Activated CD4-positive, alpha-beta T cell treated with anti-CD3 and anti-CD28 coated beads, Interleukin-2, Interleukin-6, amounts not matched to agents 100 ng/mL and 50 ng/mL, durations not matched to agents 16 hours and 8 hours (primary cell): ENCODE measurements around the gene SHISAL2A.

Experiments used
- DNase-seq: peaks from one replicate; pipeline ENCODE4 v3.0.0-alpha.2; 2020

Gene SHISAL2A

DNA sequence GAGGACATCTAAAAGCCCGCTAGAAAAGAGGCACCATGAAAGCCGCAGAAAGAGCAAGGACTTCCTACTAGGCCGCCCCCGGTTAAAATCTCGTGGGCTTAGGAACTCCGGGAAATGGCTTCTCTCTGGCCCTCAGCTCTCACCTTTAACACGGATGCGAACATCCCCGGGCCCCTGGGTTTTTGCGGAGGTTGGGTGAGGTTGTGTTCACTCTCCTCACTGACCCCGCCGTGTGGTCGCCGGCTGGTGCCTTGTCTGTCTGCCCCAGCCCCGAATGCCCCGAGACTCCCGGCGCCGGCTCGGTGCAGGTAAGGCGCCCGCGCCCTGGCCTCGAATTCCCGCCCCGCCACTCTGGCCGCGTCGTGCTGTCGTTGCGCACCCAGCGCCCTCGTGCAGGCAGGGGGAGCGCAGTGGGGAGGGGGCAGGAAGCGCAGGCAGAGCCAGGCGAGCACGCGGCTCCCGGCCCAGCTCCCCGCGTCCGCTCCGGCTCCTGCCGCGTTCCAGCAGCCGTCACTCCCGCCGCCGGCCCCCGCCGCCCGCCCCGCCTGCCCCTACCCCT, at the start of gene SHISAL2A:
Gene SHISAL2A, plus strand, starts transcription at position 437 of the 559 bp plus-strand sequence. CDS start 326 bp downstream, outside the sequence.
- peak; percentile 47 for DNase-seq

DNA sequence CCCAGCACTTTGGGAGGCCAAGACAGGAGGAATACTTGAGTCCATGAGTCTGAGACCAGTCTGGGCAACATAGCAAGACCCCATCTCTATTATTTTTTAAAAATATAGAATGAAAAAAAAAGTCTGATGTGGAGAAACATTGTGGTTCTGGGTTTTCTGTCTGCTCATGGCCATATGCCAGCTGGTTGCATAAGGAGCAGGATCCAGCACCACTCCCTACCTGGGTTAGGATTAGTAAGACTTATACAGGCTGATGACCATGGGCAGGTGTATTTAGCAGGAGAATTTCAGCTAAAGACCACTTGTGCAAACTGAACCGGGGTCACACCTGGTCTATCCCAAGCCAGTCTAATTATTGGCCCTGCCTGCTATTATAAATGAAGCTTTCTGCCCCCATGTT, 47.5 kb upstream of the SHISAL2A start:
- no peak for DNase-seq

DNA sequence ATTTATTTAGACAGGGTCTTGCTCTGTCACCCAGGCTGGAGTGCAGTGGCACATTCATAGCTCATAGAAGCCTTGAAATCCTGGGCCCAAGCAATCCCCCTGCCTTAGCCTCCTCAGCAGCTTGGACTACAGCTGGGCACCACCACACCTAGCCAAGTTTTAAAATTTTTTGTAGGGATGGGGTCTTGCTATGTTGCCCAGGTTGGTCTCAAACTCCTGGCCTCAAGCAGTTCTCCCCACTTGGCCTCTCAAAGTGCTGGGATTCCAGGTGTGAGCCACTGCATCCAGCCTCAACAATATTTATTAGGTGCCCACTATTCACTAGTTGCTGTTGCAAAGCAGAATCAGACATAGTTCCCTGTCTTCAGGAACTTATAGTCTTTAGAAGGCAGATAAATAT, 44.9 kb upstream of the SHISAL2A start:
- DNase-seq, result no peak

DNA sequence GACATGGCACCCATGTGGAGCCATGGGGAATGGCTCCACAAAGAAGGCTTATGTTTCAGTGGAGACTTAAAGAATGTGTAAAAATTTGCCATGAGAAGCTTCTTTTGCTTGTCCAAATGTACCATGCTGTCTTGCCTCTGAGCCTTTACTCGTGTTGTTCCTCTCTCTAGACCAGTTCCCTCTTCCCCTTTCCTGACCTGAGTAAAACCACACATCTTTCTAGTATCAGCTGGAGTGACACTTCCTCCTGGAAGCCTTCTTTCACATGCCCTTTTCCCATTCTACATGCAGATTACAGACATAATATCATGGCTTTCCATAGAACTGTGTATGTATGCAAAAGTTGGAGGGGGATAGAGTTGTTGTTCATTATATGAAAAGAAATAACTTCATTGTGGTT, 44.4 kb upstream of the SHISAL2A start:
- no peak for DNase-seq

DNA sequence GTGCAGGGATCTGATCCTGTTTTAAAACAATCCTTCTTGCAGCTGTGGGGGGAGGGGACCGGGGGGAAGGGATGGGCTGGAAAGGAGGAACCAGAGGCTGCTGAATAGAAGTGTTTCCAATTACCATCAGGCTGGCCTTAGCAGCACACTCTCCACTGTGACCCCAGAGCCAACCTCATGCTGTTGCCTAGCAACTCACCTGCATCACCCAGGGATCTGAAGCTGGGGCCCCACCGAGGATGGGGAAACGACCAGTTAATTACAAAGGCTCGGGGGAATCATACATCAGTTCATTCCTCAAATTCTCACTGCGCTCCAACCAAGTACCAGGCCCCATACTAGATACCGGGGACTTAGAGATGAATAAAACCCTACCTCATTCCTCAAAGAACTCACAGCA, 42.7 kb upstream of the SHISAL2A start:
- DNase-seq, result no peak

DNA sequence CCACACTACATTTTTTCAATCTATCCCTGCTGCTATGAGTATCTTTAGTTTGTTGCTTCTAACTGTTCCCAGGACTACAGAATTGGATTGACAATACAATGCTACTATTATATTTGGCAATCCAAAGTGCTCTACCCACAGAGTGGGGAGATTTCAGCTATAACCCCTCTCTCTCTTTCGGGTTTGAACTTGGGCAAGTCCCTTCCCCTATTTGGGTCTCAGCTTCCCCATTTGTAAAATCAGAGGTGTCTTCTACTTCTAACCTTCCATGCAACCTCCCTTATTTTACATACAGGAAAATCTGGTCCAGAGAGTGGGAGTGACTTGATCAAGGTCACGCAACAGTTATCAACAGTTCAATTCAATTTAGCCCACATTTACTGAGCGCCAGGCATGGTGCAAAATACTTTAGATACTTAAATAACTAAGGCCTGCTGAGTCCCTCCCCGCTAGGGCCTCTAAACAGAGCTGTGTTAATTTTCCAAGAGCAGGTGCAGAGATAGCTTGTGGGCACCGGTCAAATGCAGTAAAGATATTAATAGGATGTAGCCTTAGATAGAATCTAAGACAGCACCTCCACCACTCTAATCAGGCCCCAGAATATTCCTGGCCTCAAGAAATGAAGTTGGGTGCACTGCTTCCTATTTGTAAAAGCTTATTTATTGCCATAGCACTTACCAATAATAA, 40.2 kb upstream of the SHISAL2A start:
- DNase-seq, result no peak

DNA sequence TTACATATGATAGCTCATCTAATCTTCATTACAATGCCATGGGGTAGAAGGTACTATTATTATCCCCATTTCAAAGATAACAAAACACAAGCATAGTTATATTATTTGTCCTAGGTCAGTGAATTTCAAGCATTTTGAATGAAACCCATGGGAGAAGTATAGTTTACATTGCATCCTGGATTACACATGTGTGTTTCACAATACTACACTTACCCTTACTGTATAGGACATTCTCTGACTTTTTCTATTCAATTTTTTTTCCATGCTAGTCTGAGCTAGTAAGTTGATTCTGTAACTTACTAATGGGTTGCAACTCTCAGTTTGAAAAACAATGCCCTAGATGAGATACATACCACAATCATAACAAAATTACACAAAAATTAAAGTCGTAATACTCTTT, 39.5 kb upstream of the SHISAL2A start:
- DNase-seq, result no peak

DNA sequence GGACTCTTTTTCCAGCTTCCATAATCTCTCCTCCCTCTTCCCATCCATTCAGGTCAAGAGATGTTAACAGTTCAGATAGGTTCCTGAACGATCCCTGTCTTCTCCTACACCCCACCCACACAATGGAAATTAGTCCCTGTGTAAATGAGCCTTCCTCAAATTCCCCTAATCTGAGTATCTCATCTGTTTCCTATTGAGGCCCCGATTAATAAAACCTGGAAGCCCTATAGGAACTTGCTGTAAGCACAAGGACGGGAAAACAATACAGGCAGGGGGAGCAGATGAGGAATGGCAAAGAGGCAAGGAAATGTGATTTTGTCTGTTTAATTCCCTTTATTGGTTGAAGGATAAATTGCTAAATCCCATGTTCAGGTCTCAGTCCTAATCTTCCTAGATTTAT, 37.9 kb upstream of the SHISAL2A start:
- DNase-seq, result no peak

DNA sequence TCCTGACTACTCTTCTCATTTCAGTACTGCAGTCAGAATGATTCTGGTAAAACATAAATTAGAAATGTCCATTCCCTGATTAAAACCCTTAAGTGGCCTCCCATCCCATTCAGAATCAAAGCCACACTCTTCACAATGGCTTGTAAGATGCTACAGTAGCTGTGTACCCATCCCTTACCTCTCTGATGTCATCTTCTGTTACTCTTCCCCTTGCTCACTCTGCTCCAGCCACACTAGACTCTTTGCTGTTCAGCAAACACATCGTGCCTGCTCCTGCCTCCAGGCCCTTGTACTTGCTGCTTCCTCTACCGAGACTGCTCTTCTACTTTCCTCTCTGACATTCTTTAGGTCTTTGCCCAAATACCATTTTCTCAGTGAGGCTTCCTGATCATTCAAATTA, 35.1 kb upstream of the SHISAL2A start:
- no peak for DNase-seq

DNA sequence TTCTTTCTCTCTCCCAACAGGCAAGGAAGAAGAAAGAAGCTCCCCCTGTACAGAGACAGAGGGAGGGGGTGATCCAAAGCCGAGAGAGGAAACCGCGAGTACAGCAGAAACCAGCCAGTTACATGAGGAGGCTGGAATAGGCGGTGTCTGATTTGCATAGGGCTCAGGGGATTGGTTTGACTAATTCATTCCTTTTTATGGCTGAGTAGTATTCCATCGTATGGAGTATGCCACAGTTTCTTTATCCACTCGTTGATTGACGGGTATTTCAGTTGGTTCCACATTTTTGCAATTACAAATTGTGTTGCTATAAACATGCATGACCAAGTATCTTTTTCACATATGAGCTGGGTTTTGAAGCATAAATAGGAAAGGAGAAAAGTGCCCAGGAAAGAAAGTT, 34.2 kb upstream of the SHISAL2A start:
- no peak for DNase-seq

DNA sequence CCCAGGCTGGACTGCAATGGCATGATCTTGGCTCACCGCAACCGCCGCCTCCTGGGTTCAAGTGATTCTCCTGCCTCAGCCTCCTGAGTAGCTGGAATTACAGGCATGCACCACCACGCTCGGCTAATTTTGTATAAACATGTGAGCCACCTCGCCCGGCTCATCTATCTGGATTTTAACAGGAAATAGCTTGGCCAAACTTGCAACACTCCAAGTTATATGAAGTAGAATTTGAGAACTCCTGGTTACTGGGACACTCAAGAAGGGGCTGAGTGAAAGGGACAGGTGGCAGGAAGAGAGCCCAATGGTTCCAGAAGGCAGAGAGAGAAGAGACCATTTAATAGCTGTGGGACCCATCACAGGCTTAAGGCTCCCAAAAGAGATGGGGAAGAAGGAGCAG, 33.7 kb upstream of the SHISAL2A start:
- DNase-seq, result no peak

DNA sequence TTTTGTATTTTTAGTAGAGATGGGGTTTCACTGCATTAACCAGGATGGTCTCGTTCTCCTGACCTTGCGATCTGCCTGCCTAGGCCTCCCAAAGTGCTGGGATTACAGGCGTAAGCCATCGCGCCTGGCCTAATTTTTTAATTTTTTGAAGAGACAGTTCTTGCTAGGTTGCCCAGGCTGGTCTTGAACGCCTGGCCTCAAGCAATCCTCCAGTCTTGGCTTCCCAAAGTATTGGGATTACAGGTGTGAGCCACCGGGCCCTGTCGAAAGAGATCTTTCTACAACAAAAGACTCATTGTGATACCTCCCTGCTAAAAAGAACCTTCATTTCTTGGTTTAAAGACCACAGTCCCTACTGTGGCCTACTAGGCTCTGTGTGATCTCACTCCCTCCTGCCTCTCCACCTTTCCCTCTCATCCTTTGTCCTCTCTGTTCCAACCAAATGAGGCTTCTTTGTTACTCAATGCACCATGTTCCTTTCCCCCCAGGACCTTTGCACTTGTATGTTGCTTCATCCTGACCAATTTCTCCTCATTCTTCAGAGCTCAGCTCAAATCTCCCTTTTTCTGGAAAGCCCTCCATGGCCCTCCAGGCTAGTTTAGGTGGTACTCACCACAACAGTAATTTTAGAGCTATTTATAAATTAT, 32.3 kb upstream of the SHISAL2A start:
- no peak for DNase-seq

DNA sequence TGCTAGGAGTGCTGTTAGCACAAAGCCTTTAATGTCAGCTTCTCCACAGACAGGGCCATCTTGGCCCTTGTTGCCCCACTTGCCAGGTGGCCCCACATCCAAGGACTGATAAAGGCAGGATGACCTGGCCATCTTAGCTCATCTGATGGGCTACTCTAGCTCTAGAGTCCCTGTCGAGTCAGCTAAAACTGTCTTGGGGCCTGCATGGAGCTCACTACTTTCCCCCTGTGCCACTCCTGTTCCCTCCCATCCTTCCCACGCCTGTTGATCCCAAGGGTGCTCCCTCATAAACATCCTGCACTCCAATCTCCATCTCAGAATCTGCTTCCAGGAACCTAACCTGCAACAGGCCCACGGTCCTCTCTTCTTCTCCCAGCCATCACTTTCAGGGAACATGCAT, 31.4 kb upstream of the SHISAL2A start:
- no peak for DNase-seq

DNA sequence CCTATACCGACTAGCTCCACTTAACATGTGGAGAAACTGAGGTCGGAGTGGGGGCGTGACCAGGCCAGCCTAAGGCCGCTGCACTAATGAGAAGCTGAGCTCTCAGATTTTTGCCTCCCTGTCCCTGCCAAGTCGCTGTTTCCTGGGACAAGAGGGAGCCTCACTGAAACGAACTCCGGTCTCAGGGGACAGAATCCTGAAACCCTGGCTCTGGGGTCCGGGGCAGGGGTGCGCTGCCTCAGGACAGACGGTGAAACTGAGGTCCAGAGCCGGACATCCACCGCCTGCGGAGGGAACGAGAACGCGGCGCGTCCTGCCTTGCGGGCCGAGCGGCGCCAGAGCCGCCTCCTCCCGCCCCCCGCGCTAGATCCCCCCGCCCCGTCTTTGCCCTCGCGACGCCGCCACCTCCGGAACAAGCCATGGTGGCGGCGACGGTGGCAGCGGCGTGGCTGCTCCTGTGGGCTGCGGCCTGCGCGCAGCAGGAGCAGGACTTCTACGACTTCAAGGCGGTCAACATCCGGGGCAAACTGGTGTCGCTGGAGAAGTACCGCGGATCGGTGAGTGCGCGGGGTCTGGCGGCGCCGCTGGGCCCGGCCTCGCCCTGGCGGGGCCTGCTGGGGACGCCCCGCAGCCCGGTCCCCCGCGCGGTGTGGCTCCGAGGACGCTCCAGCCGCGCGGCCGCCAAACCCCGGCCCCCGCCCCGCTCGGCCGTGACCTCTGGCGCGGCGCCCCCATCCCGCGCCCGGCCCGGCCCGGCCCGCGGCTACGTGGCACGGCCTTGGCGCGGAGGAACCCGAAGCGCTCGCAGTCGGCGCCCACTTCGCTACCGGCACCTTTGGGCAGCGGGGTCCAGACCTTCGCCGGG, 30.7 kb upstream of the SHISAL2A start, which contains the start of gene GPX7:
Gene GPX7, plus strand, starts transcription at position 381 of the 865 bp plus-strand sequence. Its CDS starts 39 bp downstream, at position 420.
- peak; percentile 63 for DNase-seq

DNA sequence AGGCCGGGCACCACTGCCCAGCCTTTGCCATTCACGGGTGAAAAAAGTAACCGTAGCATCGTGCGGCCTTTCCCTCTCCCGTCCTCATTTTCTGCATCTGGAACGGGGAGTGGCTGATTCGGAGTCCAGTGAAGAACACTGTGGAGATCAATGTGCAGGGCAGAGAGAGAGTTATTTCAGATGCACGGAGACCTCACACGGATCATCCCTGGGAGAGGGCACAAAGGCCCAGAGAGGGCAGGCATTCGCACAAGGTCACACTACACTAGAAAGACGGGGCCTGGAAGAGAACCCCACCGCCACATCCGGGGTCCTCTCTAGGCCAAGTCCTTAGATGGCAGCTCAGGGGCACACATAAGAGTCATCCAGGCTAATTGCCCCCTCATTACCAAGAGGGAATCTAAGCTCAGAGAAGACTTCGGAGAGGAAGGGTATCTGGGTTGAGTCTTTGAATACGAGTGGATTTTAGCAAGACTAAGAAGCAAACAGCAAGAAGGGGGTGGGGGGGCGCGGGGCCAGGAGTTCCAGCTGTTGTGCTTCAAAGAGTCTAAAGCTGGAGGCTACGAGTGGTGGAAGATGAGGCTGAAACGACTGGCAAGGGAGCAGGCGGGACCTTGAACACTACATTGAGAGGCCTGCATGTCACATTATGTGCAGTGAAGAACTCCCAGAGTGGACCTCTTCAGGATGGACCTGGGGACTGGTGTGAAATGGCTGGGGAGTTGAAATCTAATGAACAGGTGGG, 29.9 kb upstream of the SHISAL2A start:
- peak; percentile 36 for DNase-seq

DNA sequence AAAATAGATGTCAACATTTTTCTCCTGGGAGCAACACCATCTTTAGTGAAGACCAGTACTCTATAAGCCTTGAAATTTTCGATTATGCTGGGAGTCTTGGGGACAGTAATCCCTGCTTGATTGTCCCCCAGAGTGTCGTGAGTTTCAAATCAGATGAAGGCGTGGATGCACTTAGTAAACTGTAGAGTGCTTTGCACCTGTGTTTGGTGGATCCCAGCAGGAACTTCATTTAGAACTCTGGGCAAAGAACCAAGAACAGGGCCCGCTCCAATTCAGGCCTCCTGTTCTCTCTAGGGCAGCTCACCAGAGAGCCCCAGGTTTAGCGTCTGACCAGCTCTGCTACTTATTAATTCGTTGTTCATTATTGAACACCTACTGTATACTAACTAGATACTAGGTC, 29.3 kb upstream of the SHISAL2A start:
- DNase-seq, result no peak

DNA sequence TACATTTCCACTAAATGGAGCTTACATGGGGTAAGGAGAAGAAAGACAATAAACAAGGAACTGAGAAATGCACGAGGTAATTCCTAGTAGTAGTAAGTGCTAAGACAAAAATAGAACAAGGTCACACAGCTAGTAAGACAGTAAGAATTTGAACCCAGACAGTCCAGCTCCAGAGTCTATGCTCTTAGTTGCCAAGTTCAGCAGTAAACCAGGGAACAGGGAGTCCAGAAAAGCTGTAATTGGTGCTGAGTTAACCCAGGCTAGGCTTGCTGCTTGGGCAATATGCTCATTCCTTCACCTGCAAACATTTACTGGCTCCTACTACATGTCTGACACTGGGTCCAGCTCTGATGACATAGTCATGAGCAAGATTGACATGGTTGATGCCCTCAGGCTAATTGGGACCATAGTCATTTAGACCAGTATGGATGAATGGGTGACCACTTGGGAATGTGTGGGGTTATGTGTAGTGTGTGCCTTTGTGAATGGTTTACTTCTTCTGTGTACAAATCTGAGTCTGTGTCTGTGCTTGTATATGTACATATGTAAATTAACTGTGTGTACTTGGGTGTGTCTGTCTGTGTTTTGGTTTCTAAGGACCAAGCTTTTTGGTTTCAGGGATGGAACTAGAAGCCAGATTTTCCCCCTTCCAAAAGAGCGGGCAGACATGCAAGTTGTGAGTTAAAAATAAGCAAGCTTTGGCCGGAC, 28.8 kb upstream of the SHISAL2A start:
- no peak for DNase-seq

DNA sequence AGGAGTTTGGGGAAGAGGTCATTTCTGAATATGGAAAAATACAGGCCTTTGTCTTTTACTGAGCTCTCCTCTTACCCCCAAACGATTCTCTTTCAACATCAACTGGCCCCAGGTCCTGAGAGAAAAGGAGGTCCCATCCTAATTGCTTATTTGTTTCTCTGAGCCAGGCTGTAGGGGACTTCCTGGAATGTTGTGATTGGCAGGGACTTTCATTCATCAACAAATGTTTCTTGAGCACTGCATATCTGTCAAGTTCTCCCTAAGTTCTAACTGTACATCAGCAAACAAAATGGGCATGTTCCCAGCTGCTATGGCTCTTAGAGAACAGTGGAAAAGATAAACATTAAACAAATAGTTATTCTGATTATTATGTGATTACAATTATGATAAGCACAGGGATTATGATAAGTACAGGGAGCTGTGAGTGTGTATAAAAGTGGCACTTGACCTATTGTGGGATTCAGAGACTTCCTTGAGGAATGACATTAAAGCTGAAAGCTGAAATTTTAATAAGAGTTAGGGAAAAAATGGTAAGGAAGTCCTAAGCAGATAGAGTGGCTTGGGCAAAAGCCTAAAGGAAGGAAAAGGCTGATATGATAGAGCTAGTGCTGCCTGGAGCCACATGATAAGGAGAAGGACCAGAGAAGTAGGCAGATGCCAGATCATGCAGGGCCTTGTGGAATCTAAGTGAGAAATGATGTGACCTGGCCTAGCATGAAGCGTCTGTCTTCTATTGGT, 19.2 kb upstream of the SHISAL2A start:
- no peak for DNase-seq

DNA sequence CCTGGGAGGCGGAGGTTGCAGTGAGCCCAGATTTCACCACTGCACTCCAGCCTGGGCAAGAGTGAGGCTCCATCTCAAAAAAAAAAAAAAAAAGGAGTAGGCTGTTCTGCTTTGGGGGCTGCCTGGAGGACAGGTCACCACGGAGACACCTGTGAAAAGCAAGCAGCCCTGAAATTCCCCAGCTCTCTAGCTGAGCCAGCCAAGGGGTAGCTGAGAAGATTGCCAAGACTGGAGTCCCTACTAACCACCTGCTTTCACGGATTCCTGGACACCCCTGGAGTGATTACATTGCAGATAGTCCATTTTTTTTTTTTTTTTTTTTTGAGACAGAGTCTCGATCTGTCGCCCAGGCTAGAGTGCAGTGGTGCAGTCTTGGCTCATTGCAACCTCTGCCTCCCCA, 18.3 kb upstream of the SHISAL2A start:
- DNase-seq, result no peak

DNA sequence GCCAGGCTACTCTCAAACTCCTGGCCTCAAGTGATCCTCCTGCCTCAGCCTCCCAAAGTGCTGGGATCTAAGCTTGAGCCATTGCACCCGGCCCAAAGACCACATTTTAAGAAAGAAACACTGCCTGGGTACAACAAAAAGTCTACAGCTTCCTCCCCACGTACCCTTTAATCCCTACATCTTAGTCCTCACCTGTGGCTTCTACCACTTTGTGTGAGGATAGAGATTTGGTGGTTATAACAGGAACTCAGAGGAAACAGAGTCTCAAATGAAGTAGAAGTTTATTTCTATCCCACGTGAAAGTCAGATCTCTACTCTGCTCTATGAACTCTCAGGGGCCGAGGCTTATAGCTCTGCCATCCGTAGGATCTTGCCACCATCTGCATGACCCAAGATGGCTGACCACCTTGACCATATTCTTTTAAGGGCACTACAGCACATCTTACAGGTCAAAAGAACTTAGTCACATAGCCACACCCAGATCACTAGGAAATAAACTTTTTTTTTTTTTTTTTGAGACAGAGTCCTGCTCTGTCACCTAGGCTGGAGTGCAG, 17.4 kb upstream of the SHISAL2A start:
- no peak for DNase-seq

DNA sequence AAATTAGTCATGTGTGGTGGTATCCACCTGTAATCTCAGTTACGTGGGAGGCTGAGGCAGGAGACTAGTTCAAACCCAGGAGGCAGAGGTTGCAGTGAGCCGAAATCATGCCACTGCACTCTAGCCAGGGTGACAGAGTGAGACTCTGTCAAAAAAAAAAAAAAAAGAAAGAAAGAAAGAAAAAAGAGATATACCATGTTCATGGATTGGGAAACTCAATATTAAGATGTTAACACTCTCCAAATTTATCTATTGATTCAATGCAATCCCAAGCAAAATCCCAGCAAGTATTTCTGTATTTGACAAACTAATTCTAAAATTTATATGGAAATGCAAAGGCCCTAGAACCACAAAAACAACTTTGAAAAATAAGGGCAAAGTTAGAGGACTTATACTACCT, 11.0 kb upstream of the SHISAL2A start:
- DNase-seq, result no peak
